ENCODE measurements around the gene DDR2.
"Not testable (repeated sequence)": the region's sequence is repeated elsewhere in the genome, so short reads cannot be mapped to it uniquely, and the experiment has no call there.

Gene DDR2

DNA sequence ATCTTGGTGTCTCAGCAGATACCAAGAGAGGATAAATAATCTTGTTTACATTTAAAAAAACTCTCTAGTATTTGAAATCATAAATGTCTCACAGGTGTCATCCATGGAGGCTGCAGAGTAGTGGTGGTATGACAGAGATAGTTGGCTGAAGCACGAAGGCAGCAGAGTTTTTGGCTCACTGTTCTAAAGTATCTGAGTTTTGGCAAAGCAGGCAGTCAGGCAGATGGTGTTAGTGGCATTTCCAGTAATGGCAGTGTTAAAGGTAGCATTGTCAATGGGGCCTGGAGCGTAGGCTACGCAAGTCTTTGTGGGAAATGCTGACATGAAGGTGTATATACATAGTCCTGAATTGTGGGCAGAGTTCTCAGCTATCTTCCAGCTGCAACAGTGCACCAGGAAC, 89.8 kb downstream of the DDR2 start:
- no peak for DNase-seq (ENCODE audit: low read depth)

DNA sequence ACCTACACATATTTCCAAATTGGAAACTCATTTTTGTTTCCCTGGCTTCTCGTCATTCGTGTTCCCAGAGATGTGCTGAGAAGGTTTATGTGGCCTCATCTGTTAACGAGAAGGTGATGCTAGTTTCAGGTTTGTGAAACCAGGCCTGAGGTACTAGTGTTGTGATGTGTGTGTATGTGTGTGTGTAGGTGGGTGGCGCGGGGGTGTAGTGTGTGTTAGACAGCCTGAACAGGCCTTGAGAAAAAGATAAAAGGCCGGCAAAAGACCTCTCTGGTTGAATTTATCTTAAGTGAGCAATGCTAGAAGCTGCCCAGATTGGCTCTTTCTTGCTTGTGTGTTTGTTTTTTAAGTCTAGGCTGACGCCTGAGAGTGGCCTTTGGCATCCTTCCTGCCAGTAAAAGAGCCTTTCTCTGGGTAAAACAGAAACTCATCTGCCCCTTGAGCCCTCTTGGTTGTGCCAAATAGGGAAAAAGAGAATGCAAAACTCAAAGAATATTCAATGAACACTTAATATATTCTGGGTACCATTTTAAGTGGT, 92.4 kb downstream of the DDR2 start:
- no peak for DNase-seq (ENCODE audit: low read depth)

DNA sequence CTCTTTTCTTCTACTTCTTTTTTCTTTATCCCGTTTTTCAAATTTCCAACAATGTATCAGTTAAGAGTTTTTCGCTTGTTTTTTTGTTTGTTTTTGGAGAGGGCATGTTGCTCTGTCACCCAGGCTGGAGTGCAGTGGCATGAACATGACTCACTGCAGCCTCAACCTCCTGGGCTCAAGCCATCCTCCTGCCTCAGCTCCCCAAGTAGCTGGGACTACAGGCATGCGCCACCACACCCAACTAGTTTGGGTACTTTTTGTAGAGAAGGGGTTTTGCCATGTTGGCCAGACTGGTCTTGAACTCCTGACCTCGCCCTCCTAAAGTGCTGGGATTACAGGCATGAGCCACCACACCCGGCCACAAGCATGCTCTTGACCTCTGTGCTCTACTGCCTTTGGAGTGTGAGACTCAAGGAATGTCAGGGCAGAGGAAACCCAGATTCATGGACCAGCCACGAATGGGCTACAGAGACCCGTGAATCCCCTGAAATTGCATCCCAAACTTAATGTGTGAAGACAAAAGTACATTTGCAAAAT, 93.1 kb downstream of the DDR2 start:
- no peak for DNase-seq (ENCODE audit: low read depth)

DNA sequence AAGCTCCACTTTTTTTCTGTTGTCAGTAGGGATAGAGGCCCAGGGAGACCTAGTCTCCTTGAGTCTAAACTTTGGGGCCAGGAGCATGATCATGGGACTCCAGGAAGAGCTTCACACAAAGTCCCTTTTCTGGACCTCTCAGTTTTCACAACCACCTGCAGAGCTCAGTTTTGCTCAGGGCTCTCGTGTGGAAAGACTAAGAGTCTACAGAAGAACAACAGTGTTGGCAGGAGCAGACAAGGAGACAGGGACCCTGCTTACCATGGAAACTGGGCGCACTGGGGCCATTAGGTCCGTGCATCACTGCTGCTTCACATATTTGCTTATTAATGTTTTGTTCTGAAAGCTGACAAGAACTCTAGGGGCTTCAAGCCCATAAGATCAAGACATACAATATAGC, 94.3 kb downstream of the DDR2 start:
- no peak for DNase-seq (ENCODE audit: low read depth)

DNA sequence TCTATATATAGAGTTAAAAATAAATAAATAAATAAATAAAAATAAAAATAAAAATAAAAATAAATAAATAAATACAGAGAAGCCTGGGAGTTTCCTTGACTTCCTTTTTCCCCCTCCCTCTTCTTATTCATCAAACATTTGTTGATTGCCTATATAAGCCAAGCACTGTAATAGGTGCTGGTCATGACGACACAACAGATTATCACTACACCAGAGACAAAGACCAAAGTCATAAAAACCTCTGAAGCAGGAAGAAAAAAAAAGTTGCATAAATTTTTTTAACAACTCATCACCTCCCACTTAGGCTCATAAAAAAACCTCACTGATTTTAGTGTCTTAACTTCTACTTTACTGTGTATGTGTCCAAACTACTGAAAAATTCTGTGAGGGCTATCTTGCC, 95.2 kb downstream of the DDR2 start:
- DNase-seq (ENCODE audit: low read depth): not testable (repeated sequence)

DNA sequence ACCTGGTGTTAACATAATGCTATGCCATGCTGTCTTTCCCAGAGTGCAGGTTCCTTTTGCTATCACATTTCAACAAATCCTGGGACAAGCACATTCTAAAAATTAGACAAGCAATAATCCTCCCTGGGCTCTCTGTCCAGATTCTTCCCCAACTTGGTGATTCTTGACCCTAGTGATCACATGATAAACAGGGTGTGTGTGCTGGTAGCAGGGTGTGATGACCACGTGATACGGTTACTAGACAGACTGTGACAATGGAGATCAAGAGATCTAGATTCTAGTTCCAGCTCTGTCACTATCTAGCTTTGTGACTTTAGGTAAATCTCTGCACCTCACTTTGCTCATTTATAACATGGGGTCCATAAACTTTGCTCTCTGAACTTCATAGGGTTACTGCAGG, 96.3 kb downstream of the DDR2 start:
- DNase-seq (ENCODE audit: low read depth): no peak

DNA sequence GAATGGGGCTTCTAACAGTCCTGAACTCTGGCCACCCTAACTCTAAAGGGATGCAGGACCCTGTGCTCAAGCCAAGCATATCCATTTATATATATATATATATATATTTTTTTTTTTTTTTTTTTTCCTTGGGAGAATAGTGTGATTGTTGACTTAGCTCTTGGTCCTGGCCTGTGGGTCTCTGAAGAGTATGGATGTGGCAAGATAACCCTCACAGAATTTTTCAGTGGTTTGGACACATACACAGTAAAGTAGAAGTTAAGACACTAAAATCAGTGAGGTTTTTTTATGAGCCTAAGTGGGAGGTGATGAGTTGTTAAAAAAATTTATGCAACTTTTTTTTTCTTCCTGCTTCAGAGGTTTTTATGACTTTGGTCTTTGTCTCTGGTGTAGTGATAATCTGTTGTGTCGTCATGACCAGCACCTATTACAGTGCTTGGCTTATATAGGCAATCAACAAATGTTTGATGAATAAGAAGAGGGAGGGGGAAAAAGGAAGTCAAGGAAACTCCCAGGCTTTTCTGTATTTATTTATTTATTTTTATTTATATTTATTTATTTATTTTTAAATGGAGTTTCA, 97.0 kb downstream of the DDR2 start:
- not testable (repeated sequence) for DNase-seq (ENCODE audit: low read depth)

DNA sequence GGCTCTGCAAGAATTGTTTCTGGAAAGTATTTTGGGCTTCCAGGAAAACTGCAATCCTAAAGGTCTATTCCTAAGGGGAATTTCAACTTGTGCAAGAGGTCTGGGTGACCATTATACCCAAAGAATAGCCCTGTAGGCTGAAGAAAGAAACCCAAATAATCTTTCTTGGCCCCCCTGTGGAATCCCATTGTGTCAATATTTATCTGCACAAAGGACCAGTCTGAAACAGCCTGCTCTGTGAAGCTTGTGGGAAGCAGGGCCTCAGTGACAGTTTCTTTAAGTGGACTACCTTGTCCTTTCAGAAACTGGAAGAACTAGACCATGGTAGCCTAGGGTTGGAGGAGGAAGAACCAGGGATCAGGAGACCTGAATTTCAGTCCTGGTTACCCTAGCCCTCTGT, 99.8 kb downstream of the DDR2 start:
- no peak for DNase-seq (ENCODE audit: low read depth)

DNA sequence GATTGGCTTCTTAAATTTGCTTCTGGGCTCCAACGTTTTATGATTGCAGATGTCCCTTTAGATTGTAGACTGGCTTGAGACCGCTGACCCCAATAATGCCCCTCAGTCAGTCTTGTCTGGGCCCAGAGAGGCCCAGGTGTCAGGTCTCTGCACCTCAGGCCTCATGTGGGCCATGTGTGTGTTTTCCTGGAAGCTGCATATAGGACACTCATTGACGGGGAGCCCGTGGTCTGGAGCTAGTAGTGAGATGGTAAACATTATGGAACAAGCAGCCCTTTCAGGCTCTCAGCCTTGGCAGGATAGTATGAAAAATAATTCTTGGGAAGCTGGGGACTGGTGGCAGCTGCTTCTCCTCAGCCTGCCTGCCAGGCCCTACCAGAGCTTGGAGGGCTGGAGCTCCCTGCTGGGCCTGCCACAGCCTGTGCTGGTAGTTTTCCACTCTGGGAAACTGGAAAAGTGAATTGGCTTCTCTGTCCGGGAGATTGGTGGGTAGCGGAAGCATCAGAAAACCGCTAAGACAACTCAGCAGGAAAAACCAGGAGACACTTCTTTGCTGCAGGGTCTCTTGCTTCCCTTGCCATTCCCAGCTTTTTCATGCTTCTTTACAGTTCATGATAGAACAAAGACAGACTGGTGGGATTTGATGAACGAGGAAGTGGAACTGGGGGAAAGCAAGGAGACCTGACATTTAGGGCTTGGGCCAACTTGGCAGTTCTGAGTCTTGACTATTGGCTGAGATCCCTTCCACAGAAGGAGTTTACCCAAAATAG, 100.5 kb downstream of the DDR2 start:
- DNase-seq (ENCODE audit: low read depth): no peak

DNA sequence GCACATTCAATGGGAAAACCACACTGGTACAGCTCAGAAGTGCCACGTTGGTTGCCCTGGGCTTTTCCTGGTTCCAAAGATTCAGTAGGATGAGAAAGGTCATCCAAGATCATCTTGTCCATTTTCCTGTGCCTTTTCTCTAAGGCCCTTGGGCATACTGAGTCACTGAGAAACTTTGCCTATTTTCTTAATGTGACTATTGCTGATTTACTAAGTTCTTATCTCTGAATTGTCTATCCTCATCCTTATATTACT, 101.0 kb downstream of the DDR2 start:
- DNase-seq (ENCODE audit: low read depth): no peak

DNA sequence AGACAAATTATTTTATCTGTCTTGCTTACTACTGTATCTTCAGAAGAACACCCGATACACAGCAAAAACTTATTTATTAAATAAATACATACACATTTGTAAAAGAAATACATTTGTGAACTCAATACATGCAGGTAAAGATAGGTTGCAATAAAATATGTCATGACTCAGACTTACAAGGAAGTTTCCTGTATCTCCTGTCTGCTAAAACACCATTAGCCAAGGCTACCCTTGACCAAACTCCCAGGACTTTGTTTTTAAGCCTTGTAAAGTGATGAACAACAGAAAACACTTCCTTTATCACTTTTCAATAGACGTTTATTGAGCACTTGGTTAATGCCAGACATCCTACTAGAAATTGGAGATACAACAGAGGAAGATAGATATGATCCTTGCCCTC, 101.8 kb downstream of the DDR2 start:
- no peak for DNase-seq (ENCODE audit: low read depth)

DNA sequence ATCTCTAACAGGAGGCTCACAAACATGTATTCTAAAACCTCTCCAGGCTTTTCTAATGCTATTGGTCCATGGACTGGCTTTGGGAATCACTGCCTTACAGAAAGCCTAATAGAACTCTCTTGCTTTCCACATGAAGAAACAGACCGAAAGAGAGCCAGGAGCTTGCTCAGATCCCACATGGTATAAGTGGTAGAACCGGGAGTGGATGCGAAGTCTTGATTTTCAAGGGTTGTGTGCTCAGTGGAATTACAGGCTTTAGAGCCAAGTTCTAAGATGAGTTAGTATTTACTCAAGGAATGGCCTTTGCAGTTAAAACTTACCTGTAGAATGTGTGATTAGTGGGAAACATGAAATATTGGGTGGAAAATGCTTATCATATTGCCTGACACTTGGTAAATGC, 103.9 kb downstream of the DDR2 start:
- no peak for DNase-seq (ENCODE audit: low read depth)

DNA sequence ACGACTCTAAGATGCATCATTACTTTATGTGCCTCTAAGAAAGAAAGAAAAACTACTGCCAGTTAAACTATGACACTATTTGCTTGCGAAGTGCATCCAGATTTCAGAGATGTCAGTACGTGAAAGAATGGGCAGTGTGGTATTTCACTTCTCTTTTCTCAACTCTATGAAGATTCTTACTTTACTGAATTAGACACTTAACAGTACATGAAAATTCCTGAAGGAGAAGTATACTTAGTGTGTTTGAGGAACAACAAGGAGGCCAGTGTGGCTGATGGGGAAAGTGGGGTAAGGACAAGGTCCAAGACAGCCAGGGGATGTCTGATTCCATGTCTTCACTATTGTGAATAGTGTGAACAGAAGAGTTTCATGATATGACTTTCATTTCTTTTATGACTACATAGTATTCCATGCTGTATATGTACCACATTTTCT, 104.4 kb downstream of the DDR2 start:
- DNase-seq (ENCODE audit: low read depth): no peak

DNA sequence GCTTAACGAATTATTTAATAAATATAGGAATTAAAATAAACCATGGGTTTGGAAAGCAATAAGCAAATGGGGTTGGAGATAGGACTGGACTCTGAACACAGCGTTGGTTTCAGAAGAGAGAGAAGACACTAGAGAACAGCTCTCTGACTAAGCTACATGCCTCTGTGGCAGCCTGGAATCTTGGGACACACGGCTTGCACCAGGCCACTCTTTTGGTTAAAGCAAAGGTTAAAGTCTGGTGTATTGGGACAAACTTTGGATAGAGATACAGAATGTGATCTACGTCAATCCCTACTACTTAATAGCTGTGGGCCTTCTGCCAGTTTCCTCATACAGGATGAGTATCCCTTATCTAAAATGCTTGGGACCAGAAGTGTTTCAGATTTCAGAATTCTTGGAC, 108.5 kb downstream of the DDR2 start:
- DNase-seq (ENCODE audit: low read depth): no peak

DNA sequence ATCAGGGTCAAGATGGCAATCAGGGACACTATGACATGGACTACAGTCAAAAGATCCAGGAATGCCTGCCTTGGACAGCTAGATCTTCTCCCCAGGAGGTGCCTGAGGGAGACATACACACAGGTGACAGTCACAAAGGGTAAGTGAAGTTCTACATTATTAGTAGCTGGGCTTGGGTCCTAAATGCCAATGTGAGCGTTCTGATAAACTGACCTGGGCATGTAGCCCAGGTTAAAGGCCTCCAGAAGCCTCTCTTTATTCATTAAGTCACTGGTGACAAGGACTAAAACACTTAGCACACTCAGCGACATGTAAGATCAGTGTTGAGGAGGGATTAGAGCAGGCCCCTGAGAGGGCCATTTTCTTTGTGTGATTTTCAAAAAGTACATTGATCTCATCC, 109.3 kb downstream of the DDR2 start:
- no peak for DNase-seq (ENCODE audit: low read depth)

DNA sequence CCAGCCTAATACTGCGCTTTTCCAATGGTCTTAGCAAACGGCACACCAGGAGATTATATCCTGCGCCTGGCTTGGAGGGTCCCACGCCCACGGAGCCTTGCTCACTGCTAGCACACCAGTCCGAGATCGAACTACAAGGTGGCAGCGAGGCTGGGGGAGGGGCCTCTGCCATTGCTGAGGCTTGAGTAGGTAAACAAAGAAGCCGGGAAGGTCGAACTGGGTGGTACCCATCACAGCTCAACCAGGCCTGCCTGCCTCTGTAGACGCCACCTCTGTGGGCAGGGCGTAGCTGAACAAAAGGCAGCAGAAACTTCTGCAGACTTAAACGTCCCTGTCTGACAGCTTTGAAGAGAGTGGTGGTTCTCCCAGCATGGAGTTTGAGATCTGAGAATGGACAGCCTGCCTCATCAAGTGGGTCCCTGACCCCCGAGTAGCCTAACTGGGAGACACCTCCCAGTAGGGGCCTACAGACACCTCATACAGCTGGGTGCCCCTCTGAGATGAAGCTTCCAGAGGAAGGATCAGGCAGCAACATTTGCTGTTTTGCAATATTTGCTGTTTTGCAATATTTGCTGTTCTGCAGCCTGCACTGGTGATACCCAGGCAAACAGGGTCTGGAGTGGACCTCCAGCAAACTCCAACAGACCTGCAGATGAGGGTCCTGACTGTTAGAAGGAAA, 114.1 kb downstream of the DDR2 start:
- not testable (repeated sequence) for DNase-seq (ENCODE audit: low read depth)

DNA sequence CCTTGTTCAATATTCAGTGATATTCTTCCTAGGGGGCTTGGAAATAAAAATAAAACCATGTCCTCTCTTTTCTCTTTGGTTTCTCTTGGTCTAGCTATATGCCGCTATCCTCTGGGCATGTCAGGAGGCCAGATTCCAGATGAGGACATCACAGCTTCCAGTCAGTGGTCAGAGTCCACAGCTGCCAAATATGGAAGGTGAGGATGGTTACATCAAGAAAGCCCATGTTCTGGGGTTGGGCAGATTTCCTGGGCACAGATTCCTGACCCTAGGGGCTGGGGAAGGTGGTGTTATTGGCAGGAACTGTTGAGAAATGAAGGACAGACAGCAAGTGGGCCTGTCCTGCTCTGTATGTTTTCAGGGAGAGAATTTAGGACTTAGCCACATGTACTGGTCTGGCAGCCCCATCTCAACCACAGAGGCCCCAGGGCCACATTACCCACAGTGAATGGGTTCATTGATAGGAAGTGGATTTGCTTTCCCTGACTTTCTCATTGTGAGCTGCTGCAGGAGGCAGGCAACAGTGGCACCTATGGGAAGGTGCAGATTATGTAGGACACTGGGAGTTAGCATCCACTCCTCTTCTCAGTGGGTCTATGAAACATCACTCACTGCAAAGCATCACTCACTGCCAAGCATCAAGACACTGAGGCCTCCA, 120.9 kb downstream of the DDR2 start:
- no peak for DNase-seq (ENCODE audit: low read depth)

DNA sequence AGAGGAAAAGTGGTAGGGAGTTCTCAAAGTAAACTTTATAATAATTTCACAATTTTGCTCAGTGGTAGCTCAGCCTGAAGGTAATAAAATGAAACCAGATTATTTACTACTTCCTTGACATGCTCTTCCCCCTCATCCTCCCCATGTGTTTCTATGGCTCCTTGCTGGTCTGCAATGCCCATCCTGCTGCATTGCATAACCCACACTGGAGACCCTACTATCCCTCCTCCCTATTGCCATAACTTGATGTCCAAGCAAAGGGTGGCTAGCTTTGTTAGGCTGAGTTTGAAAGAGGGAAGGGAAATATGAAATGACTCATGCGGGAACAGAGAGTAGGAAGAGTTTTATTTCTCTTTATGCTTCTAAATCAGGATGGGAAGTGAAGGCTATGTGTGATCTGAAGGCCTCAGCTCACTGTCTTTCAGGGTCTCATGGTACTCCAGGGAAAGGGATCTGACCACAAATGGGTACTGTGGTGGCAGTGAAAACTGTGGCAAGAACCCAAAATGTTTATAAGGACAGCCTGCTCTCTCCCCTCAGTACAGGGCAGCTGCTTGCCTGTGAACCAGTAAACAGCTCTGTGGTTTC, 121.8 kb downstream of the DDR2 start:
- no peak for DNase-seq (ENCODE audit: low read depth)

DNA sequence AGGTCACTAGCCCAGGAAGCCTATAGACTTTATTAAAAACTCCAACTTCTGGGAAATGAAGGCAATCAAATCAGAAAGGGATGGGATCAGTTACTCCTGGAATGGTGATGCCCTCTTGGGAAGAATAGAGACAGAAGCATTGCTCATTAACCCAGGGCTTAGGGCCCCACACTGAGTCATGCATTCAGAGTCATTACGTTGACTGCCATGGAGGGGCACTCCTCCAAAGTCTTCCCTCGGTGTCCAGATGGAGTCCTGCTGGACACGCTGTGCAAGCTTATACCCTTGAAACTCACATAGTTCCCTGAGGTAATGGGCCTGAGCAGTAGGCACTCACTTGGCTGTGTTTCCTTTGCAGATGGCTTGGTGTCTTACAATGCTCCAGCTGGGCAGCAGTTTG, 123.0 kb downstream of the DDR2 start:
- DNase-seq (ENCODE audit: low read depth): no peak

DNA sequence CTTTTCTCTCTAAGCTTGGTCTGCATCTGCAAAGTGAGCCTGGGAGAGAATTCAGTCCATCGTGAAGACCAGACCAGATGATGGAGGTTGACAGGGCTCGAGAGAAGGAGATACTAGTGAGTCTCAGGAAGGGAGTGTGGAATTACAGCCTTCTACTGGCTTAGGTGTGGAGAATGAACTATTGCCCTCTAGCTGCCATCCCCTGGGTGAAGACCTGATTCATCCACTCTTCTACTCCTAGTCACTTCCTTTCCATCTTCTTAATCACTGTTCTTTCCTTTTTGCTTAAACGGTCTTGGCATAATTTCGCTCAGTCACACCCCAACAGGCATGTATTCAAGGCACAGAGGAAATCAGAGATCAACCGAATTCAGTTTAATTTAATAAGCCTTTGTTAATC, 124.3 kb downstream of the DDR2 start:
- no peak for DNase-seq (ENCODE audit: low read depth)

DNA sequence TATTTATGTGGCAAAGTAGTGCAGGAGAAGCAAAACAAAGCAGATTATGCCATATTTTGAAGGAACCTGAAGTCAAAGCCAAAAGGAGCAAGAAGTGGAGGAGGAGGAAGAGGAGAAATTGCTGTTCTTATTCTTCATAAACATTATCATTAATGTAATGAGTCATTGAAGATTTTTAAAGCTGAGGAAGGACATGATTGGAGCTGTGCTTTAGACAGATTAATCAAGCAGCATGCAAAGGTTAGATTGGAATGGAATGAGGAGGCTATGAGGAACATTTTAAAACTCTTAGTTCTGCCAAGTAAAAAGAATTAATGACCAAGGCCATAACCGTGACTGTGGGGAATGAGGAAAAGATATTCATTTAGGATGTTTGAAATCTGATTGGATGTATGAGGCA, 125.2 kb downstream of the DDR2 start:
- DNase-seq (ENCODE audit: low read depth): no peak

DNA sequence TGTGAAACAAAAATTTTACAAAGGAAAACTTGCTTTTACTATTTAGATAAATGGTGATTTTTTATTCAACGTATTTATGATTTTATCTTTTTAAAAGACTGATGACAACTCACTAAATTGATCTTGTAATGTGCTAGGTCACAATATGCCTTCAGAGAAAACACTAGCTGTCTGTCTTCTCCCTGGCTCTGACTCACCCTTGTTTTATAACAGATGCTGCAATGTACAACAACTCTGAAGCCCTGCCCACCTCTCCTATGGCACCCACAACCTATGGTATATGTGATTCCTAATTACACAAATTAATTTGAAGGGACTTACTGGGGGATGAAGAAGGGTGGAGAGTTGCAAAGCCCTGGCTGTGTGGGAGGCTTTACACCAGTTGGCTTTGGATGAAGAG, 133.5 kb downstream of the DDR2 start:
- no peak for DNase-seq (ENCODE audit: low read depth)
